ENCODE results near the gene ELMO2.
A peak's percentile ranks its signal among the peaks of the same experiment; 100 is the strongest.

The ELMO2 gene

DNA sequence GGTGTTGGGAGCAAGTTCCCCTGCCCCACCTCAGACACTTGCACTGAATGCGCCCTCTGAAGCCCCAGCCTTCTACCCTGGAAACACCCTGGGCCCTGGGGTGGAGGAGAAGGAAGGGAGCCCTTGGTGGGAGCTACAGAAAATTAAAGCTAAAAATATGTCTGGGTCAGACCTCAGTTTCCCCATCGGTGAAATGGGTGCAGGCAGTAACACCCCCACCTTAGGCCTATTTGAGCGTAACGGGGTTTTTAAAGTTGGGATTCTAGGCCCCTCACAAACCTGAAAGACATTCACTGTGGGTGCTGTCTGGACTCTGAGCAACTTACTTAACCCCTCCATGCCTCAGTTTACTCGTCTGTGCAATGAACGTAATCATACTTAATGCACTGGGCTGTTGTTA is 78.9 kb downstream of the ELMO2 start:
- TF ChIP-seq, protein P1, sequence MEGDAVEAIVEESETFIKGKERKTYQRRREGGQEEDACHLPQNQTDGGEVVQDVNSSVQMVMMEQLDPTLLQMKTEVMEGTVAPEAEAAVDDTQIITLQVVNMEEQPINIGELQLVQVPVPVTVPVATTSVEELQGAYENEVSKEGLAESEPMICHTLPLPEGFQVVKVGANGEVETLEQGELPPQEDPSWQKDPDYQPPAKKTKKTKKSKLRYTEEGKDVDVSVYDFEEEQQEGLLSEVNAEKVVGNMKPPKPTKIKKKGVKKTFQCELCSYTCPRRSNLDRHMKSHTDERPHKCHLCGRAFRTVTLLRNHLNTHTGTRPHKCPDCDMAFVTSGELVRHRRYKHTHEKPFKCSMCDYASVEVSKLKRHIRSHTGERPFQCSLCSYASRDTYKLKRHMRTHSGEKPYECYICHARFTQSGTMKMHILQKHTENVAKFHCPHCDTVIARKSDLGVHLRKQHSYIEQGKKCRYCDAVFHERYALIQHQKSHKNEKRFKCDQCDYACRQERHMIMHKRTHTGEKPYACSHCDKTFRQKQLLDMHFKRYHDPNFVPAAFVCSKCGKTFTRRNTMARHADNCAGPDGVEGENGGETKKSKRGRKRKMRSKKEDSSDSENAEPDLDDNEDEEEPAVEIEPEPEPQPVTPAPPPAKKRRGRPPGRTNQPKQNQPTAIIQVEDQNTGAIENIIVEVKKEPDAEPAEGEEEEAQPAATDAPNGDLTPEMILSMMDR (IDR thresholded peaks at IDR 0.05), result no peak
- Mint-ChIP-seq H3K4me3 (no peak overlapping the region), H3K36me3 (ENCODE audit: low read depth) (no peaks in the 10 kb centered on the region), H3K4me1 (peaks cover 47% of the 10 kb centered on the region), H3K27ac (no peak overlapping the region), H3K9me3 (no peaks in the 10 kb centered on the region), H3K27me3 (ENCODE audit: low read depth, poor library complexity) (peaks cover 30% of the 10 kb centered on the region)
- DNase-seq, result no peak

GRCh38 chr20:46325789-46326188 is 80.6 kb downstream of the ELMO2 start:
- H3K27me3 Mint-ChIP-seq (ENCODE audit: low read depth, poor library complexity), result peaks cover 47% of the 10 kb centered on the region
- DNase-seq, result no peak
- TF ChIP-seq, protein P1 (IDR thresholded peaks at IDR 0.05), result no peak
- H3K9me3 Mint-ChIP-seq, result no peaks in the 10 kb centered on the region
- peaks cover 31% of the 10 kb centered on the region for H3K4me1 Mint-ChIP-seq
- peak overlapping the region; percentile 50 for H3K27ac Mint-ChIP-seq
- H3K36me3 Mint-ChIP-seq (ENCODE audit: low read depth), result no peaks in the 10 kb centered on the region
- no peak overlapping the region for H3K4me3 Mint-ChIP-seq

- no peaks in the 10 kb centered on the region for H3K36me3 Mint-ChIP-seq (ENCODE audit: low read depth)
- TF ChIP-seq, protein P1 (IDR thresholded peaks at IDR 0.05), result peak; percentile 24
- H3K4me3 Mint-ChIP-seq, result no peak overlapping the region
- no peaks in the 10 kb centered on the region for H3K9me3 Mint-ChIP-seq
- H3K27ac Mint-ChIP-seq, result no peak overlapping the region
- no peak for DNase-seq
- H3K27me3 Mint-ChIP-seq (ENCODE audit: low read depth, poor library complexity), result peaks cover 50% of the 10 kb centered on the region
- peaks cover 29% of the 10 kb centered on the region for H3K4me1 Mint-ChIP-seq
Observed at GRCh38 chr20:46324960-46325703, 81.3 kb downstream of the ELMO2 start.

DNA sequence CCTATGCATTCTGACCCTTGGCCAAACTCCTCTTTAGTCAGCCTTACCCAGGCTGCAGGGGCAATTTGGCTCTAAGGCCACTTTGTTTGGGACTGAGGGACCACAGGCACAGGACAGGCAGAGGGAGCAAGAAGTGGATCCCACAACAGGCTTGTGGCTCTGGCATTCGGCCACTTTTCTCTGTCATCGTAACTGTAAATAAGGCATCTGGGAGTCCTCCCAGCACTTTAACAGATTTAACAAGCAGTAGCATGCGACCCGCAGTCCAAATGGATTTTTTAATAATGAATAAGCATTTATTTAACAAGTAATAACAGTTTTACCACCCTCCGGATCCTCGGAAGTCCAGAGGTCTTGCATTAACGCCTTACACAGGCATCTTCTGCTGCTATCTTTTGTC is 82.0 kb downstream of the ELMO2 start:
- Mint-ChIP-seq H3K9me3 (no peaks in the 10 kb centered on the region), H3K4me1 (peaks cover 24% of the 10 kb centered on the region), H3K27ac (no peak overlapping the region), H3K36me3 (ENCODE audit: low read depth) (no peaks in the 10 kb centered on the region), H3K27me3 (ENCODE audit: low read depth, poor library complexity) (peaks cover 53% of the 10 kb centered on the region), H3K4me3 (no peak overlapping the region)
- TF ChIP-seq, protein P1 (IDR thresholded peaks at IDR 0.05), result no peak
- DNase-seq, result no peak

DNA sequence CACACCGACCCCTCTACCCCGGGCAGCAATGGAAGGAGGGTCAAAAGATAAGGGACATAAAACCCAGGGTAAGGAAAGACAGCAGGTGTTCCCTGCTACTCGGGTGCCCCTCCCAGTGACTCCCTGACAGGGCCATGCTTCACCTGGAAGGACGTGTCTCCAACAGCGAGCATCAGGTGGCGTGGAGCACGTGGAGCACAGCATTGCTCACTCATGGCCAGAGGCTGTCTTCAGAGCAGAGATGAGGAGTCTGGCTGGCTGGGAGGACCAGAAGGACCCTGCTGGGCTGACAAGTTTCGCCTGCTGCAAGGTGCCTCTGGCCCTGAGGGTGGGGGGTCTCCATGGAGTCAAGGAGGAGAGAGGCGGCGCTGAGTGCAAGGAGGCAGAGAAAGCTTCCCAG is 82.9 kb downstream of the ELMO2 start:
- Mint-ChIP-seq H3K27ac (no peak overlapping the region), H3K9me3 (no peaks in the 10 kb centered on the region), H3K27me3 (ENCODE audit: low read depth, poor library complexity) (peaks cover 59% of the 10 kb centered on the region), H3K4me1 (peaks cover 16% of the 10 kb centered on the region), H3K36me3 (ENCODE audit: low read depth) (no peaks in the 10 kb centered on the region), H3K4me3 (no peak overlapping the region)
- no peak for DNase-seq
- TF ChIP-seq, protein P1 (IDR thresholded peaks at IDR 0.05), result no peak

DNA sequence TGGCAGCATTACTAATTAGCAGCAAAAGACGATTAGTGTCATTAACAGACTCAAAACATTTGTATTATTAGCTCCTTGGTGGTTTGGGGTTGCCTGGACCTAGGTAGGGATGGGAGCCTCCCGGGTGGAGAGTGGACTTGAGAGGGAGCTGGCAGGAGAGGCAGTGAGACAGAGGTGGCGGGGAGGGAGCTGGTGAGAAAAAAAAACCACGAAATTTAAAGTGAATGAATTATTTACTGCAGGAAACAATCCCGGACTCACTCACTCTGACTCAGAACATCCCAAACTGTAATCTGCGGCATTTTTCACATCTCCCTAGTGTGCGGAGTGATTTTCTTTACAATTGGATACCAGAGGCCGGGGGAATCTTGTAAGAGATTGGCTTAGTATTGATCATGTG is 83.8 kb downstream of the ELMO2 start:
- no peak for DNase-seq
- no peak overlapping the region for H3K27ac Mint-ChIP-seq
- peaks cover 14% of the 10 kb centered on the region for H3K4me1 Mint-ChIP-seq
- peaks cover 65% of the 10 kb centered on the region for H3K27me3 Mint-ChIP-seq (ENCODE audit: low read depth, poor library complexity)
- TF ChIP-seq, protein P1 (IDR thresholded peaks at IDR 0.05), result no peak
- no peak overlapping the region for H3K4me3 Mint-ChIP-seq
- H3K36me3 Mint-ChIP-seq (ENCODE audit: low read depth), result no peaks in the 10 kb centered on the region
- H3K9me3 Mint-ChIP-seq, result no peaks in the 10 kb centered on the region

Data from nephron progenitor cell (in vitro differentiated cells).